Activated naive CD8-positive, alpha-beta T cell treated with anti-CD3 and anti-CD28 coated beads, Interleukin-2, amount 10 ng/mL, durations not matched to agents 7 days and 5 days (primary cell): ENCODE data around the gene MDFIC. TPM values are rescaled to one million over a fixed set of nuclear protein-coding genes. Genes with fewer than 3 reads are reported as not detected.
A peak's percentile ranks its signal among the peaks of the same experiment; 100 is the strongest.

Source experiments
- ATAC-seq: fragments of 150-1000 bp; cut with Tn5 transposase; one replicate; pipeline ENCODE4 v1.10.0; 2021; ENCODE audit warnings: low read depth, moderate library complexity
- POLR2A ChIA-PET: fragments of 350-600 bp; sonication (Branson Sonifier 250); formaldehyde crosslinking; loops from one replicate; lab custom pipeline; 2021; ENCODE audit warnings: antibody characterized with exemption; lab: Charles Lee
- DNase-seq: peaks from one replicate; pipeline ENCODE4 v3.0.0; 2021
- H3K27ac Mint-ChIP-seq: one replicate; pipeline ENCODE4 v1.8.0; 2022; ENCODE audit warnings: mild to moderate bottlenecking, mixed read lengths
- H3K27me3 Mint-ChIP-seq: one replicate; pipeline ENCODE4 v1.8.0; 2022; ENCODE audit warnings: mild to moderate bottlenecking, moderate library complexity, mixed read lengths
- H3K36me3 Mint-ChIP-seq: one replicate; pipeline ENCODE4 v1.8.0; 2021; ENCODE audit warnings: mild to moderate bottlenecking, mixed read lengths
- H3K4me1 Mint-ChIP-seq: one replicate; pipeline ENCODE4 v1.8.0; 2021; ENCODE audit warnings: mixed read lengths
- H3K4me3 Mint-ChIP-seq: one replicate; pipeline ENCODE4 v1.8.0; 2022; ENCODE audit warnings: mild to moderate bottlenecking, moderate library complexity, mixed read lengths
- H3K9me3 Mint-ChIP-seq: one replicate; pipeline ENCODE4 v1.8.0; 2021; ENCODE audit warnings: mixed read lengths
- total RNA-seq, 2 experiments: library from RNA; stranded (reverse); gene quantifications; one replicate each; pipeline ENCODE4 v1.2.3, GENCODE V29; 2021

MDFIC gene
- total RNA-seq, 2 experiments from 2014 or later: 50.8 to 57.0 TPM

DNA sequence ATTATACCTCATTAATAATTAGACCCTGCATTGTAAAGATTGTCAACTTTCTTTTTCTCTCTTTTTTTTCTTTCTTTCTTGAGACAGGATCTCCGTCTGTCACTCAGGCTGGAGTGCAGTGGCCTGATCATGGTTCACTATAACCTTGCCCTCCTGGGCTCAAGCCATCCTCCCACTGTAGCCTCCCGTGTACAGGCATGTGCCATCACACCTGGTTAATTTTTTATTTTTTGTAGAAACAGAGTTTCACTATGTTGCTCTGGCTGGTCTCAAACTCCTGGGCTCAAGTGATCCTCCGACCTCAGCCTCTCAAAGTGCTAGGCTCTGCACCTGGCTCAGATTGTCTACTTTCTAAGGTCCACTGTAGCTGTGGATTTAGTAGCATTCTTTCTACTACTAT lies 50.7 kb downstream of the MDFIC start:
- Mint-ChIP-seq H3K27me3 (no peaks in the 10 kb centered on the region), H3K4me1 (peaks cover 13% of the 10 kb centered on the region), H3K9me3 (no peaks in the 10 kb centered on the region), H3K36me3 (peaks cover 12% of the 10 kb centered on the region), H3K27ac (no peak overlapping the region), H3K4me3 (no peak overlapping the region)
- ATAC-seq: no peak
- POLR2A ChIA-PET: no interaction called here
- no peak for DNase-seq

DNA sequence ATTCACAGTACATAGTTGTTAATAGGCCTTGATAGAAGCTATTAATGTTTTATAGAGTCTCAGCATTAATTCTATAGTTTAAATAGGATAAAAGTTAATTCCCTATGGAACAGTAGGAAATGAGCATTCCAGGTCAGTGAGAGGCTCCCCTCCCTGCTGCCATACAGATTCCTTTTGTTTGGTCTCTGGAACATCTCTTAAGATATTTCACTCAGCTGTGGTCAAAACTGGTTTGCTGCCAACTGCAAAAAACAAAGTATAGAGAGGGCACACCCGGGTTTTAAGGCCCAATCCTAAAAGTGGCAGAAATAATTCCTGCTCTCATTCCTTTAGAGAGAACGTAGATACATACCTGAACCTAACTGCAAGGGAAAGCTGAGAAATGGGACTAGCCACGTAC lies 51.3 kb downstream of the MDFIC start:
- no peak for DNase-seq
- Mint-ChIP-seq H3K27ac (no peak overlapping the region), H3K9me3 (no peaks in the 10 kb centered on the region), H3K4me3 (no peak overlapping the region), H3K36me3 (peaks cover 12% of the 10 kb centered on the region), H3K4me1 (peaks cover 15% of the 10 kb centered on the region), H3K27me3 (no peaks in the 10 kb centered on the region)
- POLR2A ChIA-PET: no interaction called here
- ATAC-seq: no peak

DNA sequence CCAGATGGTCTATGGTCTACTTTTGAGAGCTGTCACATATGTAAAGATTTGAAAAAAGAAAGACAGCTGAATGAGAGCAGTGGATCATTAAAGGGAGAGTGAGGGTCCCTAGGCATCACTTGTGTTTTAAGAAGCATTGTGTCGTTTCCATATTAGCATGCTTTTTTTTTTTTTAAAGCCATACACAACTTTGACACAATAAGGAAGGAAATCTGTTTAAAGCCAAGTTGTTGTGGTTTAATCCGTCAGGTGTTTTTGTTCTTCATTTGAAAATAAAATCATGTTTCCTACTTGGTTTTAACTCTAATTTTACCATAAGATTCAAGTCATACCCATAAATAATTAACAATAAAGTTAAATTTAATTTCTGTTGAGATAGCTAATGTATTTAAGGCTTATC lies 53.5 kb downstream of the MDFIC start:
- Mint-ChIP-seq H3K4me1 (peaks cover 13% of the 10 kb centered on the region), H3K4me3 (no peak overlapping the region), H3K9me3 (no peaks in the 10 kb centered on the region), H3K27me3 (no peaks in the 10 kb centered on the region), H3K27ac (no peak overlapping the region), H3K36me3 (peaks cover 13% of the 10 kb centered on the region)
- DNase-seq (no peak), ATAC-seq (no peak)
- POLR2A ChIA-PET: no interaction called here

DNA sequence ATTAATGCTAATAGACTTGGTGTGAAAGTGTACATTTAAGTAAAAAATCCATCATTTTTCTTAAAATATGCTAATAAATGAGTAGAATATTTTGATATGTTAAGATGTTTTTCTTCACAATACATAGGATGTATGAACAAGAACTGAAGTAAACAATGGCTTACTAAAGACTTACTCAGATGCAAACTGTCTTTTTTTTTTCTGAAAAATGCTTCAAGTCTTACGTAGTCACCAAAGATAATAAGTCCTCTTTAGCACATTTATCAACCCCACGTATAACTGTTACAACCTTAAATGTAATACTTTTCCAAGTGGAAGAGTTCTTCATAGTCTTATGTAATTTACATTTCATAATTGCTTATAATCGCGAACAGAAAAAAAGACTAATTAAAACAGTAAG lies 54.8 kb downstream of the MDFIC start:
- DNase-seq (no peak), ATAC-seq (no peak)
- Mint-ChIP-seq H3K27ac (no peak overlapping the region), H3K4me1 (peaks cover 20% of the 10 kb centered on the region), H3K27me3 (no peaks in the 10 kb centered on the region), H3K4me3 (no peak overlapping the region), H3K36me3 (peaks cover 23% of the 10 kb centered on the region), H3K9me3 (no peaks in the 10 kb centered on the region)
- POLR2A ChIA-PET: interaction anchor here (0.8 kb wide), 1 partner anchor 33 kb away, joined by 3 read pairs; no protein-coding TSS in a partner anchor

DNA sequence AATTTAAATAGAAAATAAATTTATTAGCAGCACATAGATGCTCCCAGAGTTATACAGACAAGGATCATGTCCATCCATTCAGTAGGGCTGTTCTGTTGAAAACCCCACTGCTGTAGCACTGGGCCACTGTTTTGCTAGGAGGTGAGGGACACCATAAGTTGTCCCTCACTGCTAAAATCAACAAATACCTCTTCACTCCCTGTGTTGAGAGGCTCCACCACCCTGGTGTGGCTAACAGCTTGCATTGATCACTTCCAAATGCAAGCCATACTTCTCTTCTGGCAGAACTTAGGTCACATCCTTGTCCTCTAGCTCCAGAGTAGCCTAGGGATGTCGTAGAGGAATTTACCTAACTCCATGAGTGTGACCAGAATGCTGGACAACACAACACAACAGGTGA lies 55.4 kb downstream of the MDFIC start:
- peak; percentile 42 for ATAC-seq
- no peaks in the 10 kb centered on the region for H3K9me3 Mint-ChIP-seq
- DNase-seq: no peak
- POLR2A ChIA-PET: interaction anchor here (0.6 to 0.8 kb wide), 2 partner anchors 9 to 32 kb away, joined by 3 read pairs; no protein-coding TSS in a partner anchor
- H3K4me3 Mint-ChIP-seq: no peak overlapping the region
- H3K27me3 Mint-ChIP-seq: no peaks in the 10 kb centered on the region
- peaks cover 24% of the 10 kb centered on the region for H3K36me3 Mint-ChIP-seq
- H3K4me1 Mint-ChIP-seq: peaks cover 21% of the 10 kb centered on the region
- no peak overlapping the region for H3K27ac Mint-ChIP-seq

DNA sequence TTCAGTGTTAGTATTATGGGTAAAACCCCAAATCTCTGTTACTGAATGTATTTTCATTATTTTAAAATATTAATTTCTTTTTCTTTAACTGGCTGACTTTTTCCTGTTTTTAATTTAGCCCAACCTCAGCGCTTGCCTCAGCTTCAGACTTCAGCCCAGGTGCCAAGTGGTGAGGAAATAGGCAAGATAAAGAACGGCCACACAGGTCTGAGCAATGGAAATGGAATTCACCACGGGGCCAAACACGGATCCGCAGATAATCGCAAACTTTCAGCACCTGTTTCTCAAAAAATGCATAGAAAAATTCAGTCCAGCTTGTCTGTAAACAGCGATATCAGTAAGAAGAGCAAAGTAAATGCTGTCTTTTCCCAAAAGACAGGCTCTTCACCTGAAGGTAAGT lies 57.5 kb downstream of the MDFIC start:
- no peak for DNase-seq
- peaks cover 21% of the 10 kb centered on the region for H3K4me1 Mint-ChIP-seq
- no peaks in the 10 kb centered on the region for H3K27me3 Mint-ChIP-seq
- peaks cover 37% of the 10 kb centered on the region for H3K36me3 Mint-ChIP-seq
- no peaks in the 10 kb centered on the region for H3K9me3 Mint-ChIP-seq
- POLR2A ChIA-PET: no interaction called here
- no peak overlapping the region for H3K27ac Mint-ChIP-seq
- H3K4me3 Mint-ChIP-seq: no peak overlapping the region
- ATAC-seq: no peak

DNA sequence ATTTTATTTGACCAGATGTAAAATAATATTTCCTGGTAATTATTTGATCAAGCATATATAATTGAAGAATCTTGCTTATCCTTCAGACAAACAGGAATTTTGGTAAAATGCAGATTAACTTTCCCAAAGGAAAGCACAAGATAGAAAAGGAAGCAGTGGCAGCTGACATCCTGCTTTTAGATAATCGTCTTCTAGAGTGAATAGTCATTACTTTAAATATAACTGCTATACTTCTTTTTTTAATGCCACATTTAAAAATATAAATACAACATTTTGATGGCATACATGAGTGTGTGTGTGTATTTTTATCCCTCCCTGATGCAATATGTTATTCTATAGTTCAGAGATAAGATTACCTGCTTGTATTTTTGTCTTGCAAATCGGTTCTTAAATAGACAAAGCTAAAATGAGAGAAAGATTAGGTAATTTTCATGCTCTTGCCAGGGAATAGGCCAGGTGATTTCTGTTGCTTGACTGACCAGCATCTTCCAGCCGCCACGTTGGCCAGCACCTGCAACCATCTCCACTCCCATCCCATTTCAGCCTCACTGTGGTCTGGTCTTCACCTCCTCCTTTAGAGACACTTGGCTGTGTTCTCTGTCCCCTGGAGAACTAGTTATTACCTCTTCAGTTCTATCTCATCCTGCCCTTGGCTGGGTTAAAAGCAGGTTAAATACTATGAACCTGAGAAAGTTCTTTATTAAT lies 58.1 kb downstream of the MDFIC start:
- Mint-ChIP-seq H3K9me3 (no peaks in the 10 kb centered on the region), H3K4me3 (no peak overlapping the region), H3K27ac (no peak overlapping the region), H3K27me3 (no peaks in the 10 kb centered on the region), H3K36me3 (peaks cover 38% of the 10 kb centered on the region), H3K4me1 (peaks cover 21% of the 10 kb centered on the region)
- no peak for ATAC-seq
- POLR2A ChIA-PET: no interaction called here
- DNase-seq: no peak

DNA sequence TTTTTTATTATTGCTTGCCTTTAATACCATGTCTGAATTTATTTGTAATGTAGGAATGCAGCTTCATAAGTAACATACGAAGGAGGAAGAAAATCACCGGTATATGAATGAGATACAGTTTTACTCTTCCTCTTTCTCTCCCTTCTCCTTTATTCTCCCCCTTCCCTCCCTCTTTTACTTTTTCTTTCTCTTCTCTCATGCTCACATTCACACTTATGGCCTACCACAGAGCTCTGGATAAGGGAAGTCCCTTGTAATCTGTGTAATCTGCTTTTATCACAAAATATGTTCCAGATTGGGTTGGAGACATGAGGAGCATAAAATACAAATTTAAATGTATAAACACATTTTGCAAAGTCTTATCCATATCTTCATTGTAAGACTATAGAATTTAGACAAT lies 59.4 kb downstream of the MDFIC start:
- DNase-seq: no peak
- H3K4me1 Mint-ChIP-seq: peaks cover 21% of the 10 kb centered on the region
- POLR2A ChIA-PET: no interaction called here
- no peaks in the 10 kb centered on the region for H3K27me3 Mint-ChIP-seq
- no peaks in the 10 kb centered on the region for H3K9me3 Mint-ChIP-seq
- peaks cover 50% of the 10 kb centered on the region for H3K36me3 Mint-ChIP-seq
- no peak for ATAC-seq
- no peak overlapping the region for H3K27ac Mint-ChIP-seq
- H3K4me3 Mint-ChIP-seq: peak overlapping the region; percentile 40

DNA sequence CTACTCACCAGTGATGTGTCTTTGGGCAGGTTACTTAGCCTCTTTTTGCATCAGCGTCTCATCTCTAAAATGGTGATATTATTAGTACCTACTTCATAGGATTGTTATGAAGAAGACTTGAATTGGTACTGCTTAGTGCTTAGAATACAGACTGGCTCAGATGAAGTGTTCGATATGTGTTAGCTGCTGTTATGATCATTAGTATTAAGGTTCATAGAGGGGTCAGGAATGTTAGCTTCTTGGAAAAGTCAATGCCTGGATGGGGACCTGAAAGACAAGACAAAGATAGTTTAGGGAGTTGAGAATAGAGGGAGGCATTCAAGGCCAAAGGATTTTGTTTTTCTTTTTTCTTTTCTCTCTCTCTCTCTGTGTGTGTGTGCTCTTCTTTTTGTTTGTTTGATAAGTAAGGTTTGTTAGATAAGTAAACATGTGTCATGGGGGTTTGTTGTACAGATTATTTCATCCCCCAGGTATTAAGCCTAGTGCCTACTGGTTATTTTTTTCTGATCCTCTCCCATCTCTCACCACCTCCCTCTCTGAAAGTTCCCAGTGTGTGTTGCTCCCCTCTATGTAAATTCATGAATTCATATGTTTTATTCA lies 63.3 kb downstream of the MDFIC start:
- DNase-seq: no peak
- POLR2A ChIA-PET: no interaction called here
- H3K27me3 Mint-ChIP-seq: no peaks in the 10 kb centered on the region
- no peak for ATAC-seq
- H3K4me1 Mint-ChIP-seq: peaks cover 15% of the 10 kb centered on the region
- no peaks in the 10 kb centered on the region for H3K9me3 Mint-ChIP-seq
- H3K27ac Mint-ChIP-seq: no peak overlapping the region
- H3K4me3 Mint-ChIP-seq: no peak overlapping the region
- peaks cover 57% of the 10 kb centered on the region for H3K36me3 Mint-ChIP-seq

DNA sequence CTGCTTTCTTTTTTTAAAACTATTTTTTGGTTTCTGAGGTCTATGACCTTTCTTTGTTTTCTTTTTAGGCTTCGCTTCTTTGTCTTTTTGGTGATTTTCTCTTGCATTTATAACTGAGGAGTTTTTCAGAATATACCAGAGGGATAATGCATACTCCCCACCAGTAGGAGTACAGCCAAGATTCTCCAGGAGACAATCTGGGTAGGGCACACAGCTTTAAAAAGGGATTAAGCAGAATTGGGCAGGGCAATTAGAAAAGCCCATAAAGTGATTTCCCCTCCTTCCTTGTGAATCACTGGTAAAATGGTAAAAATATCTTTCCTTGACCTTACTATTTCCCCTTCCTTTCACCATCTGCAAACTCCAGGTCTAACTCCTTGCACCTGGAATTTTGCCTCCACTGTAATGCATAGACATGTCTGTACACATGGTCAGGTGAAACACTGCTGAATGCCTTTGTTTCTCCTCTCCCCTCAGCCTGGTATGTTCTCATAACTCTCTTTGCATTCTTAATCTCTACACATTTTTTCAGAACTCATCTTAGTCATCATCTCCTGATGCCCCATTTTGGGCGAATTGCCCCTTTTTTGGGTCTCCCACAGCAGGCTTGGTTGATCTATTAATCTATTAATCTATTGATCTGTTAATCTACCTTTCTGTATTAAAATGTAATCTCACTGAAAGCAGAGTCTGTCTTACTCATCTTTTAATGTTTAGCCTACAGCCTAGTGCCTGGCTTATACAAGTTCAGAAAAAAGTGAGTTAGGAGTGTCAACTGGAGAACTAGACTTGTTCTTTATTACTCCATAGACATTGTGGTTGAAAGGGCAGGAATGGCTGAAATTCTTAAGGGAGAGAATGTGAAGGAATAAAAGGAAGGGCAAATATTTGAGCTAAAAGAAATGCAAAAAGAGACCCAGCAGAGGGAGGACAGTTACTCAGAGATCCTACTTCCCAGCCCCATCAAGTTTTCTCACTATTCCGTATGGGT lies 64.6 kb downstream of the MDFIC start:
- no peak overlapping the region for H3K27ac Mint-ChIP-seq
- DNase-seq: no peak
- H3K4me3 Mint-ChIP-seq: no peak overlapping the region
- no peaks in the 10 kb centered on the region for H3K9me3 Mint-ChIP-seq
- peaks cover 53% of the 10 kb centered on the region for H3K36me3 Mint-ChIP-seq
- peaks cover 5% of the 10 kb centered on the region for H3K4me1 Mint-ChIP-seq
- H3K27me3 Mint-ChIP-seq: no peaks in the 10 kb centered on the region
- POLR2A ChIA-PET: interaction anchor here (0.7 kb wide), 1 partner anchor 9 kb away, joined by 3 read pairs; no protein-coding TSS in a partner anchor
- no peak for ATAC-seq

DNA sequence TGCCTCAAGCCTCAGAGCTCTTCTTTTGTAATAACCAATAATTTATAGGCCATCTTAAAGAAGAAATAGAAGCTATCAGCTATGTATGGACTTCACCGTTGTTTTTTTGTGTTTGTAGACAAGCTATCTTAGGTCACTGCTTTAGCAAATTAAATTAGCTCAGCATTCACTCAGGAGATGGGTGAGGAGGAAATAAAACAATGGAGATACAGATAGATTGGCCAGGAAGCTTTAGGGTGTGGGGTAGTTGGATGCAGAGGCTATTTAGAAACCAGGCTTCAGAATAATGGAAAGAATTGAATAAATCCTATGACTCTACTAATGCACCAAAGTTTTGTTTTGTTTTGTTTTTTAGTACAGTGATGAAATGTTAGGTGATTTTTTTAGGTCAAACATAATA lies 66.1 kb downstream of the MDFIC start:
- DNase-seq (no peak), ATAC-seq (no peak)
- peaks cover 48% of the 10 kb centered on the region for H3K36me3 Mint-ChIP-seq
- no peaks in the 10 kb centered on the region for H3K27me3 Mint-ChIP-seq
- no peaks in the 10 kb centered on the region for H3K9me3 Mint-ChIP-seq
- POLR2A ChIA-PET: no interaction called here
- no peak overlapping the region for H3K4me3 Mint-ChIP-seq
- peaks cover 2% of the 10 kb centered on the region for H3K4me1 Mint-ChIP-seq
- H3K27ac Mint-ChIP-seq: no peak overlapping the region

DNA sequence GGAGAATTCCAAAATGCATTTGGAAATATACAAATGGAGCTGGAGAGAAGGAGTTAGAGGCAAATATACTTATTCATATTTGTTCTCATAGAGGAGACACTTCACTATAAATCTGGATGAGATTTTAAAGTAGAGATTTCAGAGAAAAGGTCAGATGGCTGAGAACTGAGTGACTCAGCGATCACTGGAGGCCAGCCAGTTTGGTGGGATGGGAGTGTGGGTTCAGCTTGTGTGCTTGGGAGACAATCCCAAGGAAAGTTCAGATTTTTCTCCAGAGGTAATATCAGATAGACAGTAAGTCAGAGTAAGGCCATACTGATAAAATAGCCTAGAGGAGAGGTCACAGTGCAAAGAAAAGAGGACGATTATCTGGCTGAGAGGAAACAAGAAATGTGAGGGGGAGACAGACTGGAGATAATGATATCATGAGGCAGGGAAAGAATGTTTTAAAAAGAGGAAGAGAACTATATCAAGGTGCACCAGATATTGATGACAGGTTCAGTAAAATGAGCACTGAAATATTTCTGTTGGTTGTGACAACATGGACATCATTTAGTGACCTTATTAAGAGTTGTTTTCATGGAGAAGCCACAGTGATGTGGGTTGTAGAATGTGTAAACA lies 67.0 kb downstream of the MDFIC start:
- Mint-ChIP-seq H3K9me3 (no peaks in the 10 kb centered on the region), H3K4me3 (no peak overlapping the region), H3K27me3 (no peaks in the 10 kb centered on the region), H3K36me3 (peaks cover 52% of the 10 kb centered on the region), H3K4me1 (peaks cover 5% of the 10 kb centered on the region), H3K27ac (no peak overlapping the region)
- POLR2A ChIA-PET: no interaction called here
- DNase-seq: no peak
- ATAC-seq: no peak

DNA sequence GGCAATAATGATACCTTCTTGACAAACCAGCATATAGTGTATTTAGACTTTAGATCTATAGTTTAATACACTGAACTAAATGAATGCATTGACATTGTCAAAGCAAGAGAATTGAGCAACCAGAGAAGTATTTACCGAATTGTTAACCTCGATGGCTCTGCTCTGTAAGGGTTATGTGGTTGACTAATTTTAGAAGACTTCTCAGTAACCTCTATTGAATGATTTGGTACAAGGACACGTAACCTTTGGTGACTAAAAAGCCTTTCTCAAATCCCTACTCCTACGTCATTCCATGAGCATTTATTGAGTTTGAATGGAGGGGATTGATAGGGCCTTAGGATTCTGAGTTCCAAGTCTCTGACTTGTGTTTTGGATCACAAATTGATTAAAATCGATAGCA lies 67.6 kb downstream of the MDFIC start:
- POLR2A ChIA-PET: no interaction called here
- H3K4me1 Mint-ChIP-seq: peaks cover 5% of the 10 kb centered on the region
- ATAC-seq (no peak), DNase-seq (no peak)
- H3K4me3 Mint-ChIP-seq: no peak overlapping the region
- H3K27ac Mint-ChIP-seq: no peak overlapping the region
- peaks cover 51% of the 10 kb centered on the region for H3K36me3 Mint-ChIP-seq
- peaks cover under 1% of the 10 kb centered on the region for H3K9me3 Mint-ChIP-seq
- H3K27me3 Mint-ChIP-seq: no peaks in the 10 kb centered on the region
